ENCODE results near the gene TRMT6.

- TF ChIP-seq CTCF (IDR thresholded peaks at IDR 0.05) (no peak), POLR2A (IDR thresholded peaks at IDR 0.05) (no peak), EP300 (IDR thresholded peaks at IDR 0.05) (no peak)
These were observed 40.6 kb upstream of the TRMT6 start for GRCh38 chr20:5990946-5991345.
